GM18520 (cell line): ENCODE measurements around the gene PPP2R5C.

ENCODE experiments used
- ATAC-seq: cut with Tn5 transposase; IDR thresholded peaks from one replicate; pipeline ENCODE4 v1.9.1; 2021; ENCODE audit not compliant: unreplicated experiment

PPP2R5C gene

DNA sequence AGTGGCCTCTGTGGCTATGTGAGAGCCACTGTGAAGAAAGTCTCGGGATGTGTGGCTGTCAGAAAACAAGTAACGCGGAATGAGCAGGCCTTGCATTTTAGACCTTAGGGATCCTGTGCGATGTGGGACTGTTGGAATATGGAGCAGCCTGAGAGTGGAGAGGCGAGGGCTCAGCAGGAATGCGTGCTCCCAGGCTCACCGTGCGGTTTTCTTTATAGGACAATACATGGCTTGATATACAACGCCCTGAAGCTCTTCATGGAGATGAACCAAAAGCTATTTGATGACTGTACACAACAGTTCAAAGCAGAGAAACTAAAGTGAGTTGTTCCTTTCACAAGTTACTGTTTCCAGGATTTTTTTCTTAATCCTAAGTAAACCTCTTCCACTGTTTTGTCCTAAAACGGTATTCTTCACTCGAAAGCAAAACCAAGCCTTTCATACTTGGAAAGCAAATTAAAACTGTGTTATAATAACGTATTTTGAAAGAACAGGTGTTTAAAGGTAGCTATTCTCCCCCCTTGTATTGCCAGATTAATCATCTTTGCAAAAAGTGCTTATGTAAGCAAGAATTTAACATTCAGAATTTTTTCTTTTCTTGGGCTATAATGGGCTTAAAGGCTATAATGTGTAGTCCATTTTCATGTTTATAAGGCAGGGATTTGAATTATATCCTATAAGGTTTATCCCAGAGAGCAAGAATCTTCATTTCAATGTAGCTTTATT is 148.0 kb downstream of the PPP2R5C start:
- no peak for ATAC-seq

GRCh38 chr14:101912841-101913240 is 151.3 kb downstream of the PPP2R5C start:
- no peak for ATAC-seq

DNA sequence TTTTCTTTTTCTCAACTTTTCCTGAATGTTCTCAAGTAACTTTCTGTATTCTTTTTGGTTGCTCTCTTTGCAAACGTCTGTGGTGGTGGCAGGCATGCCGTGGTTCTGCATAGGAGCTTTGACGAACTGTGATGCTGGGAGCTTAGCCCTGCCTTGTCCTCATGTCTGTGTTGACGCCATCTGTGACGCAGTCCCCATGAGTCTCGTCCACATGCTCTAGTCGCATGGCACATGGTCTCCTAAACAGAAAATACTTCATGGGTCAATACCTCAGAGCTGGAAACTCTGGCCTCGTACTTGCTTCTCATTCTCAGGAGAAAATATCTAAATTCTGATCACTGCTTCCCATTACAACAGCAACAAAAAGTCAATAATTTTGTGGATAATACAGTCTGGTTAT is 152.6 kb downstream of the PPP2R5C start:
- ATAC-seq, result no peak

GRCh38 chr14:101915871-101916815 is 154.6 kb downstream of the PPP2R5C start:
- no peak for ATAC-seq

DNA sequence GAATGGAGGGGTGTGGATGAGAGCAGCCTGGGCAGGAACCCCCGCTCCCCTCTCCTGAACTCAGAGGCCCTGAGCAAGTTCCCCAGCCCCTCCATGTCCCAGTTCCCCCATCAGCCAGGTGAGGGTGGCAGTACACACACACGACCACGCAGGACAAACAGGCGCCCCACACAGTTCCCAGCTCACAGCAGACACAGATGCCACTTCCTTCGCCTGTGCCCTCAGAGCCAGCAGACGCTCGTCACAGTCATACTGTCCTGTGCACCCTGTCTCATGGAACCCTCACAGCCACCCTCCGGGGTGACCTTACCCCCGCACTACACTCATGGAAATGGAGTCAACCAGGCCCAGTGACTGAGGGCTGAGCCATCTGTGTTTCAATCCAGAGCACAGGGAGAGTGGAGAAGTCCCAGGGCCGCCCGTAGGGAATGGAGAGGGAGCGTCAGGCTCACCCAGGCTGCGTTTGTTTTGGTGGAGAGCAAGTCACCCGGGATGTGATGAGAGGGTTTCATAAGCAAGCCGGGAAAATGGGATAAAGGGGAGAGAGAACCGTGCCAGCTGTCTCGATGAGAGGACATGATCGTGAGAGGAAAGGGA is 155.4 kb downstream of the PPP2R5C start:
- no peak for ATAC-seq

- ATAC-seq, result no peak
Observed at GRCh38 chr14:101917413-101918017, 156.0 kb downstream of the PPP2R5C start.

DNA sequence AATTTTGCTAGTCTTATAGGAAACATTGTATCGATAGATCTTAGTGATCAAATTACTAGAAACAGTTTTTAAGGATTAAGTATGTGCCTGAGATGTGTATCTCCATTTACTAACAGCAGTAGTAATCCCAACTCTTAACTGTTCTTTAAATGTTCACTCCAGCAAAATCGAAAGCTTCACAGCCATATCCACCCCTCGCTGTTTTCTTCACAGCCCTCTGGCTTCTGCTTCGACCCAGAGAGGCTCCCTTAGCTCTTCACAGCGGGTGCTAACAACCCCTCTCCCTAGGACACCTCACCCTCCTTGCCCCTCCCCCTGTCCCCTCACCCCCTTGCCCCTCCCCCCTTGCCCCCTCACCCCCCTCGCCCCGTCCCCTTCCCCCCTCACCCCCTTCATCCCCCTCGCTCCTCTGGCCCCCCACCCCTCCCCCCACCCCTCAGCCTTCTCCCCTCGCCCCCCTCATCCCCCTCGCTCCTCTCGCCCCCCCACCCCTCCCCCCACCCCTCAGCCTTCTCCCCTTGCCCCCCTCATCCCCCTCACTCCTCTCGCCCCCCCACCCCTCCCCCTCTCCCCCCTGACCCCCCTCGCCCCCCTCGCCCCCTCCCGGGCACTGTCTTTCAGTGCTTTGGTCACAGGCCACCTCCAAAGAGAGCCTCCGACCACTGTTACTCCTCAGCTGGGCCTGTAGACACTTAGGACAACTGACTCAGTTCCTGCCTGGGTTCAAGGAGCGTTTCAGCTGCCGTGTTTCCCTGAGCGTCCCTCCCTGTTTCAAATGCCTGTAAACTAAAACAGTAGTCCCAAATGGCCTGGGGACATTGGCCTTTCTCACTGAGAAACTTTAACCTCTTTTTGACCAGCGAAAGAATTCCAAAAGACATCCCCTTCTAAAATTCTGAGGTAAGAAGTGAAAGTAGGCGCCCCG is 156.8 kb downstream of the PPP2R5C start:
- ATAC-seq, result no peak

- ATAC-seq, result no peak
Observed at GRCh38 chr14:101920271-101920670, 158.8 kb downstream of the PPP2R5C start.

DNA sequence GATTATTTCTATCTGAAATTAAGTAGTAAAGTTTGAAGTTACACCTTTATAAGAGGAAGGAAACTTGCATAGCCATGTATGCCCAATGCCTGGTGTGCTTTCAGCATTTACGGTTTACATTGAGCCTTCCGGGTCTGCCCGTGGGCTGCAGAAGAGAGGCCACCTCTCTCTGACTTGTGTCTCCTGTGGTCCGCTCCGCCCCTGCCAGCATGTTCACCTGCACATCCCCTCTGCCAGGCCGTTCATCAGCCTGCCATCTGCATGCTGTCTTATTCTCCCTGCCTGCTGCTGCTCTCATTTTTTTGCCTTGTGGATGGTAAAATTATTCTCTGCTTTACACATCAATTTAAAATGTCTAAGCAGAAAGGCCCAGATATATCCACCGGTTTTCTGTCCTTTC is 161.4 kb downstream of the PPP2R5C start:
- no peak for ATAC-seq

DNA sequence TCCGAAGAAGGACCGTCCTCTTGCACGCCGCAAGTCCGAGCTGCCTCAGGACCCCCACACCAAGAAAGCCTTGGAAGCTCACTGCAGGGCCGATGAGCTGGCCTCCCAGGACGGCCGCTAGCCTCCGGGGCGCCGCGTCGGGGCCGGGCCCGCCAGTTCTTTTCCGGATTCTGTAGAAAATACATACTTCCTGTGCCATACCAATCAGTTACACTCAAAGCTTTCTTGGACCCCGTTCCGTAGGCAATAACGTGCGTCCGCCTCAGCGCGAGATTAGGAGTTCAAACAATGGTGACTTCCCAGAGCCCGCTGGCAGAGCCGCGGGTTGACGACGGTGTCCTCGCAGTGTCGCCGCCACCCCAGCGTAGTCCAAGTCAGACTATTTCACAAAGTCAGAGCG is 163.6 kb downstream of the PPP2R5C start:
- no peak for ATAC-seq

DNA sequence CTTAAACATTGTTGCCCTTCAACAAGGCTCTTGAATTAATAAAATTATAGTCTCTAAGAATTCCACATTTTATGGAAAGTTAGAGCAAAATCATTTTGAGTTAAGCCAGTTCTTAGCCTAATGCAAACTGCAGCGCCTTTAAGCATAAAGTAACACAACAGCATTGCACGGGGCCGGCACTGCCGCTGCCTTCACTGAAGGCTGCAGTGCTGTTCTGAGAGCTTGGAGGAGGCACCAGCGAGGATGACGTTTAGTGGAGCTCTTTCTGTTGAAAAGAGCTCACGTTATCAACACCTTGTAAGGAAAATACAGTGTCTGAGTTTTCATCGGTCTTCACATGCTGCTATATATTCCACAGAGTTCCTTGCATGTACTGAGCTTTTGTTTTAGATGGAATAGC is 164.6 kb downstream of the PPP2R5C start:
- ATAC-seq, result no peak

DNA sequence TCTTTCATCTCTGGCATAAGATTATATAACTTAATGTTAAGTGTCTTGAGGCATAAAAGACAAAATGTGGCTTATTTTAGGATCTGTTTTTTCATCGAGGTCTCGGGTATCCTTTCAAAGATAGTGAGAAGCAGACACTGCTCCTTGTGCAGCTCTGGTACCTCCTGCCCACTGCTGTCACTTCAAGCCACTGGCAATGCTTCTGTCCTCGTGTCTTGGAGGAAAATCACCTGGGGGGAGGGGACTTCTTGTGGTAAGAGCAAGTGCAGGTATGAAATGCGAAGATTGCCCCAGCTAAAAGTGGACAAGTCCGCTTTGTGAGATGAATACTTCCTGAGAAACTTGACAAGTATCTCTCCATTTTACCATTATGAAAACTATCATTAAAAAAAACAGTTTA is 165.1 kb downstream of the PPP2R5C start:
- no peak for ATAC-seq

GRCh38 chr14:101927859-101928258 is 166.3 kb downstream of the PPP2R5C start:
- ATAC-seq, result no peak

DNA sequence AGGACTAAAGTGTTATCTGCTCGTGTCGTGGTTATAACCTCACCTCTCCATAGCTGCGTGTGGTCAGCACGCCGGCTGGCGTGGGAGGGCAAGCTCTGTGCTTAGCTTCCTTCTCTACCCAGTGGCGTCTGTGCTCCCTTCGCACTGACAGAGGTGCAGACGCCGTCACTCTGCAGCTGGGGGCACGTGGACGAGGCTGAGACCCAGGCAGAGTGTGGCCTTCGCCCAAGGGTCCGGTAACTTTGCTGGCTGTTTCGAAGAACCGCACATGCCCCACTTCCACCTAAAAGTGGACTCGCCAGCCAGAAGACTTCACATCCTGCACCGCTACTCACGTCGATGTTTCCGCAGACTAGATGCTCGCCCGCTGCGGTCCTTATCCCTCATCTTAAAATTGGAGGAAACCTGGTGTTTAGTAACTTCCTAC is 166.9 kb downstream of the PPP2R5C start:
- ATAC-seq, result no peak

DNA sequence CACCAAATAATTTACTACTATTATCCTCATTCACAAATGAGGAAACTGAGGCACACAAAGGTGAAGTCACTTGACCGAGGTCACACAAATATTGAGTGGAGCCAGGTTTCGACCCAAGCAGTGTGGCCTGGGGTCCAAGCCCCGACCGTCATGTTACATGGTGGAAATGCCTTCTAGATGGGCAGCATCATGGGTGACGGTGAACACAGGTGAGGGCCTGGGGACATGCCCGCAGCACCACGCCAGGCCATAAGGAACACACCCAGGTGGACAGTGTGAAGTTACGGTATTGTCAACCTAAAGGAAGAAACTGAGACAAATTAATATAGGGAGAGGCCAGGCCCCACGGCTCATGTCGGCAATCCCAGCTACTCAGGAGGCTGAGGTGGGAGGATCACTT is 167.6 kb downstream of the PPP2R5C start:
- no peak for ATAC-seq

- ATAC-seq, result no peak
Observed at GRCh38 chr14:101929946-101930345, 168.4 kb downstream of the PPP2R5C start.

- ATAC-seq, result no peak
Observed at GRCh38 chr14:101932673-101933072, 171.2 kb downstream of the PPP2R5C start.

DNA sequence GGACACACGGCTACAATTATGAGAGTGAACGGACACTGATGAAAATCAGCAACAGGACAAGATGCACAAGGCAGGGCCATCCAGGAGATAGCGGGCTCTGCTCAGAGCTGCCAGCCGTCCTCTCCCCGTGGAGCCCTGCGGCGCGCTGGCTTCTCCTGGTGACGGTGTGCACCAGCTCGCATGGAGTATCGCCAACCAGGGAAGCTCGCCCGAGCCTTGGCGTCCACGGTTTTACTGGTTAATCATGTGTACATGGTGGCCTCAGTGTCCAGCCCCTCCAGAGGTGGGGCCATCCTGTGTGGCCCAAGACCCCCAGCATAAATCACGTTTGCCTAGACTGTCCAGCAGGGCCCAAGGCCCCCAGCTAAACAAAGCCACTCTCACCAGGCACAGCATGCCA is 171.7 kb downstream of the PPP2R5C start:
- ATAC-seq, result no peak

GRCh38 chr14:101934601-101935150 is 173.2 kb downstream of the PPP2R5C start:
- no peak for ATAC-seq
